ENCODE results near the gene CCDC126.
A peak's percentile ranks its signal among the peaks of the same experiment; 100 is the strongest.
"Not testable (repeated sequence)": the region's sequence is repeated elsewhere in the genome, so short reads cannot be mapped to it uniquely, and the experiment has no call there.

CCDC126 gene

DNA sequence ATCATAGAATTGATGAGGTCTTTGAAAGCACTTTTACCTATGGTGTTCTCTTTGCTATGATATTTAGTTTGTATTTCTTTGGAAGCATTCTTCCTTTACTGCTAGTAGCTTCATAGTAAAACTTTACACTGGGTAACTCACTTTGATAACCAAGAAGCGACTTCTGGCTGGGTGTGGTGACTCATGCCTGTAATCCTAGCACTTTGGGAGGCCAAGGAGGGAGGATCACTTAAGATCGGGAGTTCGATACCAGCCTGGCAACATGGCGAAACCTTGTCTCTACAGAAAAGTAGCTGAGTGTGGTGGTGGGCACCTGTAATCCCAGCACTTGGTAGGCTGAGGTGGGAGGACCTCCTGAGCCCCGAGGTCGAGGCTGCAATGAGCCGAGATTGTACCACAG, 36.2 kb downstream of the CCDC126 start:
- DNase-seq = no peak

DNA sequence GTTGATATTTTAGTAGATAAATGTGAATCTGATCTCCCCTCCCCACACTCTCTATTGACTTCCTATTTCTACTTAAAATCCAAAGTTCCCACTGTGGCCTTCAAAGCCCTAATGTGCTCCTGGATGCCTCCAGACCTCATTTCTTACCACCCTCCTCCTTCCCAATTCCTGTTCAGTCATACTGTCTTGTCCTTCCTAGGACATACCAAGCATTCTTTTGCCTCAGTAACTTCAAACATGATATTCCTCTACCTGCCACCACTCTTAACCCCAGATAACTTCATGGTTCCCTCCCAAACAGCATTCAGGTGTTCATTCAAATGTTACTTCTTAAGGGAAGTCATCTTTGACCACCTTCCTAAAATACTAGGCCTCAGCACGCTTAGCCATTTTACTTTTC, 48.6 kb downstream of the CCDC126 start:
- DNase-seq = no peak

DNA sequence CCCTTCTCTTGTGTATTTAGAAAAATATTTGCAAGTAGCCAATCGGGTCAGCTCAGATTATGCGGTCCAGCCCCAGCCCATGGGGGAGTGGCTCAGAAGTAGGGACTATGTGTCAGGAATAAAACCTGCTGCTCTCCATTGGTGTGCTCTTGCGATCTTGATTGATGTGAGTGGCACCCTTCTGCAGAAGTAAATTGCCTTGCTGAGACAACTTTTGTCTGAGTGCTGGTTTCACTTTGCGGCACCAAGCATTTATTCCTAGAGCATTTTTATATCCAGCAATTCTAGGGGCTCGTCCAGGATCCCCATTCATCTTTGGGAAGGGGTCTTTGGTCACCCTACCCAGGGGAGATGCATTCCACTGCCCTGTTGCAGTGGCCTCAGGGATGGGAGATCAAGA, 56.8 kb downstream of the CCDC126 start:
- no peak for DNase-seq

DNA sequence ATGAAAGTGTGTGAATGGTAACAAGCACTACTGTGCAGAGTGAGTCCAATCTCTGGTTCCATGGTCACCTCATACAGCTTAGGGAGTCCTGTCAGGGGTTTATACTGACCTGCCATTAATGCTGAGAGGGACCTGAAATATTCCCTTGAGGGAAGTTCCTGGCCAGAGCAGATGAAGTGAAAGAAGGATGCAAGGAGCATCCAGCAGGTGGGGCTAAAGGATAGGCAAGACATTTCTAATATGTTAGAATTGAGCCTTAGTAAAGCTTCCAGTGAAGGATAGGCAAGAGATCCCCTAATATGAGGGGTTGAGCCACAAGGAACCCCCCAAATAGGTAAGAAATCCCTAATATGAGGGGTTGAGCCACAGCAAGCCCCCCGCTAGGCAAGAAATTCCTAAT, 57.3 kb downstream of the CCDC126 start:
- no peak for DNase-seq

DNA sequence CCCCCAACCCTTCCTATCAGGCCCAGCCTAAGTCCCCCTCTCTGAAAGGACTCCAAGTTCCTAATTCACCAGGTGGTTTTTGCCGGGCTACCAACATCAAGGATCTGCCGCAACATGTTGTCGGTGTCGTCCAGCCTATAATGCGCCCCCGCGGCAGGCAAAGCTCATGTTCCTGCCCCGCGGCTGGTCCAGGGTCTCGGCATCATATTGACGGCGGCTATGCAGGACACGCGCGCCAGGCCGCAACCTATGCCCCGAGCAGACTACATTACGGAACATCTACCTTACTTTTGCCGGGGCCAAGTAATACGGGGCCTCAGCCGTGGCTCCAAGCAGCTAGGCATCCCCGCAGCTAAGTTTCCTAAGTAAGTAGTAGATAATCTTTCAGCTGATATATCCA, 58.3 kb downstream of the CCDC126 start:
- DNase-seq = no peak

DNA sequence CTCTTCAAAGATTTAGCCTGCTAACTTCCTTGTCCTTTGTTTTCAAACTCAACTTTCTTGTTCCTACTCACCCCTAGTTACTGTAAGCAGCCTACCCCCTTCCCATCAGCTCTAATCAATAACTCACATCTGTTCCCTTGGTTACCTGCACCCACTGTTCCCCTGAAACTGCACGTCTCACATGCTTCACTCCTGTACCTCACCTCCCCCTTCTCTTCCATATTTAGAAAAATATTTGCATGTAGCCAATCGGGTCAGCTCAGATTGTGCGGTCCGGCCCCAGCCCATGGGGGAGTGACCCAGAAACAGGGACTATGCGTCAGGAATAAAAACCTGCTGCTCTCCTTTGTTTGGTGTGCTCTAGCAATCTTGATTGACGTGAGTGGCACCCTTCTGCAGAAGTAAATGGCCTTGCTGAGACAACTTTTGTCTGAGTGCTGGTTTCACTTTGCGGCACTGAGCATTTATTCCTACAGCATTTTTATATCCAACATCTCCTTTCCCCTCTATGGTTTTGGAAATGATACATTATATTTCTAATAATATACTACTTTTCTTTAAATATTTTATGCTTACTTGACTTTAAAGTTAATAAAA, 61.7 kb downstream of the CCDC126 start:
- no peak for DNase-seq

DNA sequence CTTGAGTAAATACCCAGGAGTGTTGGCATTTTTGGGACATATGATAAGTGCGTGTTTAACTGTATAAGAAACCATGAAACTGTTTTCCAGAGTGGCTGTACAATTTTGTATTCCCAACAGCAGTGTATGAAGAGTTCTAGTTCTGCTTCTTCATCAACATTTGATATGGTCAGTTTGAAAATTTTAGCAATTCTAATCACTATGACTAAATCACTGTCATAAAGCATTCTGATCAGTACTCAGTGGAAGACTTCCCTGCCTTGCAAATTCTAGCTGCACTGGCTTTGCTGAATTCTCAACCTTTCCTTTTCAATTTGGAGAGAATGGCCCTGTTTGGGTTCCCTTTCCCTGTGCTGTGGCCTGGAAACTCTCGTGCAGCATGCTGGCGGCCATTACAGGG, 64.2 kb downstream of the CCDC126 start:
- DNase-seq = no peak

DNA sequence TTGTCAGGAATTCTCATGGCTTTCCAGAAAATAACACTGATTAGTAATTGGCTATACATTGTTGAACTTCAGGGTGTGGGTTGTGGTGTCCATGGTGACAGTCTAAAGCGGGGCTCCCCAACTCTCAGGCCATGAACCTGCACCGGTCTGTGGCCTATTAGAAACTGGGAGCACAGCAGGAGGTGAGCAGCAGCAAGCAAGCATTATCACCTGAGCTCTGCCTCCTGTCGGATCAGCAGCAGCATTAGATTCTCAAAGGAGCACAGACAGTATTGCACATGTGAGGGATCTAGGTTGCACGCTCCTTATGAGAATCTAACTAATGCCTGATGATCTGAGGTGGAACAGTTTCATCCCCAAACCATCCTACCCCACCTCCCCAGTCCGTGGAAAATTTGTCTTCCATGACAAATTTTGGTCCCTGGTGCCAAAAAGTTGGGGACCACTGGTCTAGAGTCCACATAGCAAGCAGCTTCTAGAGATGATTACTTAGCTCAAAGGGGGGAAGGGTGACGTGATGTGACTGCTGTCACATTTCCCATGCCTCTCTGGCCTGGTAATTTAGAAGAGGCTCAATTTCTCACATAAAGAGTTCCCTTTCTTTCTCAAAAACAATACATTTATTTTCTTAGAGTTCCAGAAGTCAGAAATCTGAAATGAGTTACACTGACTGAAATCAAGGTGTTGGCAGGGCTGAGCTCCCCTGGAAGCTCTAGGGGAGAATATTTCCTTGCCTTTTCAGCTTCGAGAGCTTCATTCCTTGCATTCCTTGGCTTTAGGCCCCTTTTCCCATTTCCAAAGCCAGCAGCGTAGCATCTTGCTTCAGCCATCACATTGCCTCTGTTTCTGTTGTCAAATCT, 65.2 kb downstream of the CCDC126 start:
- DNase-seq = no peak

DNA sequence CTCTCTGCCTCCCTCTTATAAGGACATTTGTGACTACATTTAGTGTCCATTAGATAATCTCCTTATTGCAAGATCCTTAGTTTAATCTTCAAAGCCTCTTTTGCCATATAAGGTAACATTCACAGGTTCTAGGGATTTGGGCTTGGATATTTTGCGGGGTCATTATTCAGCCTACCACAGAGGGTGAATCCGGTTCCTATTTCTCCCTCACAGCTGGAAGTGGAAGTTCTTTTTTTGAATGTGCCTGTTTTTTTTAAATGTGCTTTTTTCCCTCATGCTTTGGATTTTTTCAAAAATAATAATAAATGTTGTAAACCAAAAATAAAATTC, 65.8 kb downstream of the CCDC126 start:
- DNase-seq = no peak

DNA sequence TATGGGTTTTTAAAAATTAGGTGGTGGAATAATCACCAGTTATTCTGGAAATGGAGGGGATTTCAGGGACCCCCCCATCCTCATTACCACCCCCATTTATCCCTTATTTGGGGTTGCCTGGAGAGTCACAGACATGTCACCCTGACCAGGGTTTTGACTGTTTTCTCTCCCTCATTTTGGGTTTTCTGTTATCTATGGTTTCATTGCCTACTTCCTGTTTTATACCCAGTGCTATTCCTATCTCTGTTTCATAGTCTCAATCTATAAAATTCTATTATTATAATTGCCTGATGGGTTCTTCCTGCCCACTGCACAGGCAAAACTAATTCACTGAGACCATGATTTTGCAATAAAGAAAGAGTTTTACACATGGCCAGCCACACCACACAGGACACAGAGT, 66.9 kb downstream of the CCDC126 start:
- no peak for DNase-seq

DNA sequence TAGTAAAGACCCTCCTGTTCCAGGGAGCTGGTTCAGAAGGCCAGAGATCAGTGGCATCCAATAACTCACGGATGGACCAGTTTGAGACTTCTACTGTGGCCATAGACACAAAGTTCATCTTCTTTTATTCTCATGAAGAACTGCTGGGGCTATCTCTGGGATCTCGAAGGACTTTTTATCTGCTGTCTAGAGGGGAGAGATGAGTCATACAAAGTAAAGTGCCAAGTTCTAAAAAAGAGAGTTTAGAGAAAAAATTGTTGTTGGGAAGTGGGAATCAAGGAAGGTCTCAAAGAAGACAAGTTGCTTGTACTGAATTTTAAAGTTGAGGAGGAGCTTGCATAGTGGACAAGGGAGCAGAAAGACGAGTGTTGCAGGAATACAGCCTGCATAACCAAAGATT, 74.9 kb downstream of the CCDC126 start:
- DNase-seq = no peak

DNA sequence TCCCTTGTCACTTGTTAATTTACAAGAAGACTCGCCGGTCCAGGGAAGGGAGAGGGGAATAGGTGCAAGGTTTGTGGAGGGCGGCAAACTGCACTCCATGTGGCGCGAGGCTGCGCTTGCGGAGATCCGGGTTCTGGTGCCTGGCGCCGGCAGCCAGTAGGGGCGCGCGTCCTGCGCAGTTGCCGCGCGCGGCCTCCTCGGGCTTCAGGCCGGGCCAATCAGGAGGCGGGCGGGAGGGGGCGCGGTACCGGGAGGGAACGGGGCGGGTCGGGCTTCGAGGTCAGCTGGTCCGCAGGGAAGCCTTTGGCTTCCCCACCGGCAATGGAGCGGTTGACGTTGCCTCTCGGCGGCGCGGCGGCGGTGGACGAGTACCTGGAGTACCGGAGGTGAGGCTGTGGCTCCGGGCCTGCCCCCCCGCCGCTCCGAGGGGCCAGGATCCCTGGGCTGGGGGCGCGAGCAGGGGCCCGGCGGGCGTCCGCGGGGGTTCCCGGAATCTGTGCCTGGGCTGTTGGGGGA, 82.8 kb downstream of the CCDC126 start, which contains the start of gene FAM221A:
Gene FAM221A, plus strand, starts transcription at position 302 of the 516 bp plus-strand sequence. Its CDS starts 20 bp downstream, at position 322.
- peak; percentile 38 for DNase-seq

DNA sequence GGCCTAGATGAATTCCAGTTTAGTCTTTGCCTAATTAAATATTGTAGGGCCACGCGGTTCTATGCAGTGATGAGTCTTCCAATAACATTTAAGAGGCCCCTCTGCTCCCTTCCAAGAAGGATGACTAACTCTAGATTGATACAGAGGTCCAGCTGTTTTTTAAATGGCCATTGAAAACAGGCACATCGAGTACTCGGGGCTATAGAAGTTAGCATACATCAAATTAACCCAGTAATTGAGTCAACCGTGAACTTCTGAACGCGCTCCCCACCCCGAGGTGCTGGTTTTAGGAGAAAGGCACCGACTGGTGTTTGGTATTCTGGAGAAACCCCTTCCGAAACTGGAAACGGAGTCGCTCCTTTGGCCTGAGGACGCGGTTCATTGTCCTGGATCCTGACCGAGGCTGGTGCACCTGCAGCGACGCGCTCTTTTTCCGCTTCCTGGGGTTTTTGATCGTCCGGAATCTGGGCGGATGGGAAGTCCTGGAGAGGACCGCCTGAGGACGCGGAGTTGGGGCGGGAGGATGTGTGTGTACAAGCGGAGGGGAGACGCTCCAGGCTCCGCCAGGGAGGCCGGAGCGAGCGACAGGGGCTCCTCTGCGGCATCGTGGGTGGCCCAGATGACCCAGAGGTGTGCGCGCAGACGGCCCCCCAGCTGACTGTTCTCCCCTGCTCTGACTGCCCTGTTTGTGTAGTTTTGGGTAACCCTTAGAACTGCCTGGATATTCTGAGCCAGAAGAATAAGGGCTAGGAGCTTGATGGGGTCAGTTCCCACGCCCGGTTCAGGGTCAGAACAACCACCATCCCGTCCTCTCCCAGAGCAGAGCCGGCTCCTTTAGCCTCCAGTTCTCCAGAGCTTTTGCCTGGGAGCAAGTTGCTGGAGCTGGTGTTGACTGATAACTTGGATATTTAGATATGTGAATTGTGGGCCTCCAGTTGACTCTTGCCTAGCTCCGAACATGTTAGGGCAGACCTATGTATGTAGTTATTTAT, 83.5 kb downstream of the CCDC126 start:
- DNase-seq = no peak

DNA sequence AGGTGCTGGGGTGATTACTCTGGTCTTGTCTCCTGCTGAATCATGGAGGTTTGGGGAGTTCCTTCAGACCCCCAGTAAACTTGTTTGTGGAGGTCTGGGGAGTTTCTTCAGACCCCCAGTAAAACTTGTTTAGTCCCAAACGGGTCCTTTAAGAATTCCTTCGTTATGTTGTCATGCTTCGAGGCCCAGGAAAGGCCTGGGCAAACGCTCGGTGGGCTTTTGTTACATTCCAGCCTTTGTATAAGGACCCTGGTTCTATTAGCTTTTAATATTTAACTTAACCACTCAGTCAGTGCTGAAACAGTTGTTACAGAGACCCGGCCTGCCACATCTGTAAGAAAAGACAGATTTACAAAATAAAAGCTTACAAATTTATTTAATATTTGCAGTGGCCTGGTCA, 86.9 kb downstream of the CCDC126 start:
- not testable (repeated sequence) for DNase-seq

DNA sequence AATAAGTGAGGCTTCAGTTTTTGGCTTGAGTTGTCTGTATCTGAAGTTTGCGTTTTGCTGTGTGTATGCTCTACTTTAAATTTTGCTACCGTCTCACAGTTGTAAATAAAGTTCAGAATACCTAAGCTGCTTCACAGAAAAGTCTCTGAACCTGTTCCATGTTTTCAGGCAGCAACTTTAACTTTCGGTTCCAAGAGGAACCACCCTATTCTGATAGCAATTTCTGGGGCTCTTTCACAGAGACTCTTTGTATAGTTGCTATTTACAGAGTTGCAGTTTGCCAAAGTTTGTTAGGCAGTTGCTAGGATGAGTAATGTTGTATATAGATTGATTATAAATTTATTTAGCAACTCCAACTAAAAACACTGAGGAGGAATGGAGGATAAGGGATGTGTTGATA, 88.5 kb downstream of the CCDC126 start:
- no peak for DNase-seq

DNA sequence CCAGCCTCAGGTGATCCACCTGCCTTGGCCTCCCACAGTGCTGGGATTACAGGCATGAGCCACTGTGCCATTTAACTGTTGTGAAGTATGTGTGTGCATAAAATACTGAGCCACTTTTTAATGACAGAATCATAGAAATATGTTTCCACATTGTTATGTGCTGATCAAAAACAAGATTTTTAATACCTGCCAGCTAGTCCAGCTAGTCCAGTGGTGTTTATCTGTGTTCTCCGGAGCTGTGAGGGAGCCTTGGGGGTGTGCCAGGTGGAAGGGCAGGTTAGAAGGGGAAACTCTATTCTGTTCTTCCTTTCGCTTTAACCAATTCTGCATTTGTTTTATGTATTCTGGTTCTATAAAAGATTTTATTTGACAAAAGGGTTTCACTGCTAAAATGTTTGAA, 89.8 kb downstream of the CCDC126 start:
- DNase-seq = no peak

DNA sequence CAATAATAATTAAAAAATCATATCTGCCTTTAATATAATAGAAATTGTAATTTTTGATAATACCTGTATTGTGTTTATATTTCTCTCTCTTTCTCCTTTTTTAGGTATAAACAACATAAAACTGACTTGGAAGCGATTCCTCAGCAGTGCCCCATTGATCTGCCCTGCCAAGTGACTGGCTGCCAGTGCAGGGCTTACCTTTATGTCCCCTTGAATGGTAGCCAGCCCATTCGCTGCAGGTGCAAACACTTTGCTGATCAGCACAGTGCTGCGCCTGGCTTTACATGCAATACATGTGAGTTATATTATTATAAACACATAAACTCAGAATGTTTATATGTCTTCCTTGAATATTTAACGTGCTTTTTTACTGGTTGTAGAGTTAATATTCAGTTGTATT, 92.0 kb downstream of the CCDC126 start:
- no peak for DNase-seq

DNA sequence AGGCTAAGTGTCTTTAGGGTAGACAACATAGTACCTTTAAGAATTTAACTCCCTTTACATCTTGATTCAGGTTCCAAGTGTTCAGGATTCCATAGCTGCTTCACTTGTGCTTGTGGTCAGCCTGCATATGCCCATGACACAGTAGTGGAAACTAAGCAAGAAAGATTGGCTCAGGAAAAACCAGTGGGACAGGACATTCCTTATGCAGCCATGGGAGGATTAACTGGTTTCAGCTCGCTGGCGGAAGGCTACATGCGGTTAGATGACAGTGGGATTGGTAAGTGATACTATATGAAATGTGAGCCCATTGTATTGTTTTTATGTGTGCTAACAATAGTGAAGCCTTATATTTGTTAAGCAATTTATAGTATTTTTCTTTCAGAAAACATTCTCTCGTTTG, 94.1 kb downstream of the CCDC126 start:
- DNase-seq = no peak

DNA sequence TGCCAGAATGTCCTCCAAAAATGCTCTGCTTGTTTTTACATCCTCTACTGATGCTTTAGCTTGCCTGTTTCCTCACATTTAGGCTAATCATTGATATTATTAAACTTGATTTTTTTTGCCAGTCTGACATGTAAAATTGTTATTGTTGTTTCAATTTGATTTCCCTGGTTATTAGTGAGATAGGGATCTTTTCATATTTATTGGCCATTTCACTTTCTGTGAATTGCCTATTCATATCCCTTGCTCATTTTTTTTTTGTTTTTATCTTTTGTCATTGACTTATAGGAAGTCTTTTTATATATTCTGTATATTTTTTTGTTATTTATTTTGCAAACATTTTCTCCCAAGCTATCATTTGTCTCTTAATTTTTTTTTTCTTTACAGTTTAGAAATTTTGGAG, 96.0 kb downstream of the CCDC126 start:
- no peak for DNase-seq

All from T1000 (cell line).